ENCODE results near the gene CENPP.

GRCh38 chr9:92655366-92655765, 329.6 kb downstream of the CENPP start:
- TF ChIP-seq GATA2 (IDR thresholded peaks at IDR 0.05; ENCODE audit: low read depth, low read length) (no peak), GATA3 (IDR thresholded peaks at IDR 0.05; ENCODE audit: low read depth, low read length) (no peak)

All from SH-SY5Y (cell line).